Measurements from ENCODE around the gene TCF15.

GRCh38 chr20:610130-611046, at the start of gene TCF15:
- no peak for TF ChIP-seq POLR2A (IDR thresholded peaks at IDR 0.05; ENCODE audit: low read depth)
- TF ChIP-seq, protein P1, sequence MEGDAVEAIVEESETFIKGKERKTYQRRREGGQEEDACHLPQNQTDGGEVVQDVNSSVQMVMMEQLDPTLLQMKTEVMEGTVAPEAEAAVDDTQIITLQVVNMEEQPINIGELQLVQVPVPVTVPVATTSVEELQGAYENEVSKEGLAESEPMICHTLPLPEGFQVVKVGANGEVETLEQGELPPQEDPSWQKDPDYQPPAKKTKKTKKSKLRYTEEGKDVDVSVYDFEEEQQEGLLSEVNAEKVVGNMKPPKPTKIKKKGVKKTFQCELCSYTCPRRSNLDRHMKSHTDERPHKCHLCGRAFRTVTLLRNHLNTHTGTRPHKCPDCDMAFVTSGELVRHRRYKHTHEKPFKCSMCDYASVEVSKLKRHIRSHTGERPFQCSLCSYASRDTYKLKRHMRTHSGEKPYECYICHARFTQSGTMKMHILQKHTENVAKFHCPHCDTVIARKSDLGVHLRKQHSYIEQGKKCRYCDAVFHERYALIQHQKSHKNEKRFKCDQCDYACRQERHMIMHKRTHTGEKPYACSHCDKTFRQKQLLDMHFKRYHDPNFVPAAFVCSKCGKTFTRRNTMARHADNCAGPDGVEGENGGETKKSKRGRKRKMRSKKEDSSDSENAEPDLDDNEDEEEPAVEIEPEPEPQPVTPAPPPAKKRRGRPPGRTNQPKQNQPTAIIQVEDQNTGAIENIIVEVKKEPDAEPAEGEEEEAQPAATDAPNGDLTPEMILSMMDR (IDR thresholded peaks at IDR 0.05): no peak

Data from esophagus muscularis mucosa (tissue), 3 donors.